A549 treated with RU486 at 1 μM for 4 hours (cell line): Measurements from ENCODE around the gene PSMA6. TPM values are rescaled to one million over a fixed set of nuclear protein-coding genes. Genes with fewer than 3 reads are reported as not detected.

Experiments used
- total RNA-seq: library from RNA; stranded (reverse); fragments of 200-300 nt; extraction: Qiagen RNA extraction; gene quantifications from 5 replicates; pipeline ENCODE4 v1.2.3, GENCODE V29; 2022; ENCODE audit warnings: low read depth

PSMA6 gene
- 246 to 299 TPM (median 253 TPM) in 5 replicates for total RNA-seq

GRCh38 chr14:35292051-35292769 is at the start of gene PSMA6:
Gene PSMA6 (plus strand): TSS chr14:35292382. CDS start chr14:35292477, 95 bp downstream.

Other genes with a start within 250 kb of the PSMA6 start
- gene FAM177A1, start 246.1 kb upstream of the PSMA6 start, total RNA-seq: 83.6 to 95.2 TPM (median 88.8 TPM) in 5 replicates
- gene PPP2R3C, start 170.4 kb upstream of the PSMA6 start, total RNA-seq: 14.3 to 29.9 TPM (median 26.6 TPM) in 5 replicates
- 30.2 to 39.0 TPM (median 33.0 TPM) in 5 replicates for gene PRORP, start 169.8 kb upstream of the PSMA6 start, total RNA-seq
- 82.7 to 122 TPM (median 107 TPM) in 5 replicates for gene NFKBIA, start 112.4 kb downstream of the PSMA6 start, total RNA-seq
- gene INSM2, start 241.8 kb downstream of the PSMA6 start, total RNA-seq: 0.05 to 0.08 TPM in 2 of 5 replicates, not detected in the others